Measurements from ENCODE around the gene ALX4.

ALX4 gene

GRCh38 chr11:44244639-44245310 is 65.2 kb downstream of the ALX4 start:
- no peak for DNase-seq (ENCODE audit: low spot score)

GRCh38 chr11:44243595-44244343 is 66.2 kb downstream of the ALX4 start:
- no peak for DNase-seq (ENCODE audit: low spot score)

GRCh38 chr11:44243086-44243485 is 66.9 kb downstream of the ALX4 start:
- no peak for DNase-seq (ENCODE audit: low spot score)

GRCh38 chr11:44241851-44242250 is 68.1 kb downstream of the ALX4 start:
- DNase-seq (ENCODE audit: low spot score): no peak

- no peak for DNase-seq (ENCODE audit: low spot score)
Measured at GRCh38 chr11:44237156-44237555, 72.8 kb downstream of the ALX4 start.

GRCh38 chr11:44236296-44236695 is 73.6 kb downstream of the ALX4 start:
- DNase-seq (ENCODE audit: low spot score): no peak

GRCh38 chr11:44235765-44236201 is 74.2 kb downstream of the ALX4 start:
- no peak for DNase-seq (ENCODE audit: low spot score)

- no peak for DNase-seq (ENCODE audit: low spot score)
Measured at GRCh38 chr11:44229624-44230023, 80.3 kb downstream of the ALX4 start.

- DNase-seq (ENCODE audit: low spot score): no peak
Measured at GRCh38 chr11:44229098-44229497, 80.8 kb downstream of the ALX4 start.

GRCh38 chr11:44228379-44228778 is 81.6 kb downstream of the ALX4 start:
- no peak for DNase-seq (ENCODE audit: low spot score)

GRCh38 chr11:44226945-44227344 is 83.0 kb downstream of the ALX4 start:
- DNase-seq (ENCODE audit: low spot score): no peak

GRCh38 chr11:44226490-44226889 is 83.4 kb downstream of the ALX4 start:
- no peak for DNase-seq (ENCODE audit: low spot score)

- no peak for DNase-seq (ENCODE audit: low spot score)
Measured at GRCh38 chr11:44224867-44225501, 85.0 kb downstream of the ALX4 start.

- no peak for DNase-seq (ENCODE audit: low spot score)
Measured at GRCh38 chr11:44223238-44223637, 86.7 kb downstream of the ALX4 start.

GRCh38 chr11:44221992-44222391 is 87.9 kb downstream of the ALX4 start:
- no peak for DNase-seq (ENCODE audit: low spot score)

GRCh38 chr11:44221456-44221855 is 88.5 kb downstream of the ALX4 start:
- DNase-seq (ENCODE audit: low spot score): no peak

GRCh38 chr11:44219830-44220796 is 89.8 kb downstream of the ALX4 start:
- no peak for DNase-seq (ENCODE audit: low spot score)

- no peak for DNase-seq (ENCODE audit: low spot score)
Measured at GRCh38 chr11:44217432-44217831, 92.5 kb downstream of the ALX4 start.

- DNase-seq (ENCODE audit: low spot score): no peak
Measured at GRCh38 chr11:44213148-44213547, 96.8 kb downstream of the ALX4 start.

GRCh38 chr11:44212128-44212527 is 97.8 kb downstream of the ALX4 start:
- no peak for DNase-seq (ENCODE audit: low spot score)

All from hematopoietic multipotent progenitor cell treated with erythropoietin and hydrocortisone succinate and interleukin-3 and kit ligand, for 17 days (in vitro differentiated cells).